Measurements from ENCODE around the gene GJD2. TPM values are rescaled to one million over a fixed set of nuclear protein-coding genes. Genes with fewer than 3 reads are reported as not detected.

The GJD2 gene
- total RNA-seq, 1 donor from 2014 or later: not detected

GRCh38 chr15:34796847-34797435 is 42.1 kb upstream of the GJD2 start:
- no peaks in the 10 kb centered on the region for H3K36me3 ChIP-seq
- ATAC-seq: no peak

GRCh38 chr15:34795267-34796081 is 40.7 kb upstream of the GJD2 start, which contains the start of gene ACTC1:
ACTC1 (minus strand) TSS chr15:34795549; CDS start chr15:34794808, 741 bp downstream.
- intact Hi-C loops (cut with DNase I): no loop called here
- no peaks in the 10 kb centered on the region for H3K4me1 ChIP-seq
- H3K27me3 ChIP-seq: peaks cover 22% of the 10 kb centered on the region
- DNase-seq (peak; percentile 69), ATAC-seq (peak; percentile 65)
- H3K27ac ChIP-seq: no peak within 1 kb of the TSS
- H3K9me3 ChIP-seq: no peaks in the 10 kb centered on the region
- no peak within 1 kb of the TSS for H3K4me3 ChIP-seq
- TF ChIP-seq CTCF (IDR thresholded peaks at IDR 0.05): no peak
- no peaks in the 10 kb centered on the region for H3K36me3 ChIP-seq

More at GRCh38 chr15:34796847-34797435, 42.1 kb upstream of the GJD2 start:
- TF ChIP-seq CTCF (IDR thresholded peaks at IDR 0.05): no peak
- Histone ChIP-seq H3K9me3 (no peaks in the 10 kb centered on the region), H3K27ac (no peak overlapping the region), H3K4me3 (no peak overlapping the region), H3K27me3 (peaks cover 22% of the 10 kb centered on the region), H3K4me1 (no peaks in the 10 kb centered on the region)
- intact Hi-C loops (cut with DNase I): no loop called here
- no peak for DNase-seq

- Histone ChIP-seq H3K36me3 (no peaks in the 10 kb centered on the region), H3K27me3 (peaks cover 22% of the 10 kb centered on the region), H3K4me3 (no peak overlapping the region), H3K27ac (no peak overlapping the region), H3K9me3 (no peaks in the 10 kb centered on the region), H3K4me1 (no peaks in the 10 kb centered on the region)
- intact Hi-C loops (cut with DNase I): no loop called here
- no peak for TF ChIP-seq CTCF (IDR thresholded peaks at IDR 0.05)
- ATAC-seq (peak; percentile 8), DNase-seq (no peak)
Measured at GRCh38 chr15:34794590-34795206, 39.9 kb upstream of the GJD2 start.

- Histone ChIP-seq H3K4me3 (no peak overlapping the region), H3K27ac (no peak overlapping the region), H3K9me3 (no peaks in the 10 kb centered on the region), H3K4me1 (no peaks in the 10 kb centered on the region), H3K36me3 (no peaks in the 10 kb centered on the region), H3K27me3 (peaks cover 22% of the 10 kb centered on the region)
- no peak for TF ChIP-seq CTCF (IDR thresholded peaks at IDR 0.05)
- ATAC-seq: no peak
- DNase-seq: no peak
- intact Hi-C loops (cut with DNase I): no loop called here
Measured at GRCh38 chr15:34793901-34794300, 39.1 kb upstream of the GJD2 start.

GRCh38 chr15:34793071-34793470 is 38.3 kb upstream of the GJD2 start:
- TF ChIP-seq CTCF (IDR thresholded peaks at IDR 0.05): no peak
- ATAC-seq (no peak), DNase-seq (no peak)
- H3K9me3 ChIP-seq: no peaks in the 10 kb centered on the region
- intact Hi-C loops (cut with DNase I): no loop called here
- H3K36me3 ChIP-seq: no peaks in the 10 kb centered on the region
- no peak overlapping the region for H3K27ac ChIP-seq
- H3K27me3 ChIP-seq: peaks cover 22% of the 10 kb centered on the region
- no peaks in the 10 kb centered on the region for H3K4me1 ChIP-seq
- H3K4me3 ChIP-seq: no peak overlapping the region

Measured in upper lobe of right lung (tissue), 1 donor.